NCI-H526 (cell line): ENCODE results near the gene ATP4B.

ENCODE experiments used
- DNase-seq, 2 experiments: peaks; one replicate each; lab custom pipeline; 2025; lab: John Stamatoyannopoulos, UW

Gene ATP4B

DNA sequence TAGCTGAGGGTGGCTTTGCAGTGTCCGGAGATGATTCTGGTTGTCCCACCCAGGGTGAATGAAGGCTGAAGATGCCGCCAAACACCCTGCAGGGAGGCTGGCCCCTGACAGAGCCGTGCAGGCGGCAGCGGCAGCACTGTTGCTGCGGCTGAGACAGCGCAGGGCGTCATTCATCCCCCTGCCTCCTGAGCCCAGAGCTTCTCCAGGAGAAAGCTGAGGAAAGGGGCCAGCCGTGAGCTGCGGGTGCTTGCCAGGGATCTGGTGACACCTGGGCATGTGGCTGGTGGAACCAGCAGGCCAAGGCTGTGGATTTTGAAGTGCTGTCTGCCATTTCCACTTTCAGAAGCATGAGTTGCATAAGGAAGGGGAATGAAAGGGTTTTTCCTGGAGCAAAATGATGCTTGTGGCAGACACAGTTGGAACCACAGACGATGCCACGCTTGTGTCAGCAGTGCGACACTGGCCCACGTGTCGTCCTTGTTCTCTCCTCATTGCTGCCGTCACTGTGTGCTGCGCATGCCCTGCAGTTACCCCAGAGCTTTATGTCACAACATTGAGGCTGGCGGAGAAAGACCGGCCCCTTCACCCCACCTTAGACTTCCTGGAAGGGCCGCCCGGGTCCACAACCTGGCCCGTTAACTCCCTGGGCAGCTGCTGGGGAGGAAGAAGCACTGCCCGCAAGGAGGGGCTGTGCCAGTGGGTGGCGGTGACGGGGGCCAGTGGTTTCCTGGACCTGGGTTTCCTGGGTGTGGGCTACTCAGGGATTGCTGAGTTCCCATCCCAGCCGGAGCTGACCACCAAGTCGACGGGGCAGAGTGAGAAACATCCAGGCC, 50.7 kb downstream of the ATP4B start:
- DNase-seq = no peak

DNA sequence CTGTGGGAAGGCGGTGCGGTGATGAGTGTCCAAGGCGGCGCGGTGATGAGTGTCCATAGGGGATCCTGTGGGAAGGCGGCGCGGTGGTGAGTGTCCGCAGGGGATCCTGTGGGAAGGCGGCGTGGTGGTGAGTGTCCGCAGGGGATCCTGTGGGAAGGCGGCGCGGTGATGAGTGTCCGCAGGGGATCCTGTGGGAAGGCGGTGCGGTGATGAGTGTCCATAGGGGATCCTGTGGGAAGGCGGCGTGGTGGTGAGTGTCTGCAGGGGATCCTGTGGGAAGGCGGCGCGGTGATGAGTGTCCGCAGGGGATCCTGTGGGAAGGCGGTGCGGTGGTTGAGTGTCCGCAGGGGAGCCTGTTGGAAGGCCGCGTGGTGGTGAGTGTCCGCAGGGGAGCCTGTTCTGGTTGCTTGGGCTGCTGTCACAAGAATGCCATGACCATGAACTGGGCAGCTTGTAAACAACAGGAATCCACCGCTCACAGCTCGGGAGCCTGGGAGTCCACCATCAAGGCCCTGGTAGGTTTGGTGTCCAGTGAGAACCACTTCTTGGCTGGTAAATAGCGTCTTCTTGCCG, 52.0 kb downstream of the ATP4B start:
- no peak for DNase-seq

GRCh38 chr13:113605461-113605860, 52.5 kb downstream of the ATP4B start:
- no peak for DNase-seq

- no peak for DNase-seq
Observed at GRCh38 chr13:113604186-113604585, 53.8 kb downstream of the ATP4B start.

- no peak for DNase-seq
Observed at GRCh38 chr13:113603116-113603710, 54.8 kb downstream of the ATP4B start.

GRCh38 chr13:113602291-113602988, 55.6 kb downstream of the ATP4B start:
- no peak for DNase-seq

GRCh38 chr13:113601166-113602070, 56.6 kb downstream of the ATP4B start:
- no peak for DNase-seq

GRCh38 chr13:113599391-113599790, 58.6 kb downstream of the ATP4B start:
- no peak for DNase-seq
